Jurkat, Clone E6-1 (cell line): Measurements from ENCODE around the gene HEATR5A.

Experiments used
- DNase-seq: peaks from one replicate; pipeline ENCODE4 v3.0.0-alpha.2; 2011; ENCODE audit warnings: low read depth, low spot score
- H3K4me3 ChIP-seq: 2 replicates; pipeline ENCODE4 v1.5.1; 2011; ENCODE audit warnings: mild to moderate bottlenecking, low read length, control low read depth, moderate library complexity

Gene HEATR5A

GRCh38 chr14:31429791-31430190, 9.4 kb upstream of the HEATR5A start:
- no peak for DNase-seq

GRCh38 chr14:31428011-31428410, 7.7 kb upstream of the HEATR5A start:
- no peak overlapping the region for H3K4me3 ChIP-seq
- no peak for DNase-seq

More at GRCh38 chr14:31429791-31430190, 9.4 kb upstream of the HEATR5A start:
- H3K4me3 ChIP-seq, result no peak overlapping the region

DNA sequence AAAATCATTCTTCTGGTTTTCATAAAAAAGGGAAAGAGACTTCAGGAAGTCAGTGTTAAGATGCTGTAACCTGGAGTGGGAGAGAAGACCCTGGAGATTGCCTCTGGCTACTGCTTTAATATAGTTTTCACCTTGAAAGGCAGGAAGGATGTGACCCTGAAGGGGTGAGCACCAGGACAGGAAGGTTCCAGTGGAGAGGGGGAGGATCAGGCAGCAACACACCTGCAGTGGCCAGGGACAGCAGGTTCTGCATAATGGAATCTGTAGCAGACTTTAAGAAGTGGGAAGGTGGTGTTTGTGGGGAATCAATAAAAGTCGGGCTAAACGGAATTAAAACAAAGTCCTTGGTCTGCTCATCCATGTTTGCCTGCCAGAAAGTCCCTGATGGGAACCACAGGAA, 6.3 kb upstream of the HEATR5A start:
- no peak overlapping the region for H3K4me3 ChIP-seq
- no peak for DNase-seq

- DNase-seq, result no peak
- H3K4me3 ChIP-seq, result no peak overlapping the region
Observed at GRCh38 chr14:31425905-31426304, 5.6 kb upstream of the HEATR5A start.

DNA sequence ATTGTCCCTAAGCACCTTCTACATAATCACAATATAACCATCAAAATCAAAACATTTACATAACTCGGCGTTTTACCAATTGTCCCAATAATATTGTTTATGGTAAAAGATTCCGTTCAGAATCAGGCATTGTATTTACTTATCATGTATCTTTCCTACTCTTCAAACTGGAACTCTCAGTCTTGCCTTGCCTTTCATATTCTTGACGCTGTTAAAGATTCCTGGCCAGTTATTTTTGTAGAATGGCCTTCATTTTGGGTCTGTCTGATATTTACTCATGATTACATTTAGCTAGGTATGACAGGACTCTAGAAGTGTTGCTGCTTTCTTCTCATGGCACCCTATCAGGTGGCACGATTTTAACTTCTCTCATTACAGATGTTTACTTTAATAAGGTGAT, 850 bp upstream of the HEATR5A start:
- DNase-seq, result no peak
- peak overlapping the region; percentile 95 for H3K4me3 ChIP-seq

- no peak for DNase-seq
Observed at GRCh38 chr14:31419967-31420318, 407 bp downstream of the HEATR5A start.

DNA sequence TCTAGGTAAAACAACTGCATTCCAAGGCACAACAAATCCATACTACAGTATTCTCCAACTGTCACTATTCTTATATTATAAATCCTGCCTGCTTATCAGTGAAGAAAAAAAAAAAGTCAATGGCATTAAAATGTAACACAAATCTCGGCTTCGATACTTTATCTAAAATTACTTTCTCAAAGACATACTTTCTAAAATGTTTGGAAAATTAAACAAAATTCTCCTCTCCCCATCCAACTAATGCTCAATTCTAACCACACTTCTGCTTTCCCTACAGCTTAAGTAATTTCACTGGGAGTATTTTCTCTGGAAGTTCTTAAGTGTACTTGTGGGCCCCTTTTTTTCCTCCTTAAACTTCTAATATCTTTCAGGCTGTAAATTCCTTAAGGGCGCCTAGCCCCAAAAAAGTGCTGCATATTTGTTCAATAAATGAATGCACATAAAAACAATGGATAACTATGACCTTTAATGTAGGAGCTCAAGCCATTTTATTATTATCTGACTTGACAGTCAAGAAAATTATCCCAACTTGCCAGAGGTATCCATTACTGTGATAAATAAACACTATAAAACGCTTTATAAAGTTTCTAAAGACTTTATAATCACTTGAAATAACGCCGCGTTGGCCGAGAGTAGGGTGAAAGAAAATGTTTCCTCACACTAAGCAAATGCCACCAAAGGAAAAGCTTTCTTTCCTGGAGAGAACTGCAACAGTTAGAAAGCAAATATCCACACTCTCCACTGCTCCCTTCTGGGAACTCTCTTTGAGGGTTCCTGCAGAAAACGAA, 977 bp downstream of the HEATR5A start:
- no peak for DNase-seq
- H3K4me3 ChIP-seq, result peak overlapping the region; percentile 95

More at GRCh38 chr14:31419967-31420318, 407 bp downstream of the HEATR5A start:
- H3K4me3 ChIP-seq, result peak overlapping the region; percentile 95

- no peak for DNase-seq
- no peak overlapping the region for H3K4me3 ChIP-seq
Observed at GRCh38 chr14:31418440-31418839, 1.9 kb downstream of the HEATR5A start.

GRCh38 chr14:31414190-31414833, 6.0 kb downstream of the HEATR5A start:
- H3K4me3 ChIP-seq, result no peak overlapping the region
- no peak for DNase-seq

DNA sequence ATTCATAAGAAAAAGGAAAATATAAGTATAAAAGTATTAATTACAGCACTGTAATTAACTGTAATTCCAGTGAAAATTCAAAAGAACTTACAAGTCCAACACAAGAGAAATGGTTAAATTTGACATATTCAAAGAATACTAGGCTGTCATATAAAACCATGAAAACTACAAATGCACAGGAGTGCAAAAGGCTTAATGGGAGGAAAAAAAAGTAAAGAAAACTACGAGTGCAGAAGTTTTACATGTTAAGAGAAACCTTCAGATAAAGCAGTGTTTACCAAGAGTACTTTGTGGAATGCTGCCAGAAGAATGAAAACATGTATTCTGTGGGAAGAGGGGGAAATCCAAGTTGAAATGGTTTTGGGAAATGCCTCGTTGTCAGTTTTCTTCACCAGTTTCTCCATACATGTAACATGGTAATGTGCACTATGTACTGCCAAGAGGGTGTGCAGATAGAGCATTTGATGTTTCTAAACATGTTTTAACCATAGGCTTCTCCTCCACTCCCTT, 9.1 kb downstream of the HEATR5A start:
- no peak overlapping the region for H3K4me3 ChIP-seq
- no peak for DNase-seq

DNA sequence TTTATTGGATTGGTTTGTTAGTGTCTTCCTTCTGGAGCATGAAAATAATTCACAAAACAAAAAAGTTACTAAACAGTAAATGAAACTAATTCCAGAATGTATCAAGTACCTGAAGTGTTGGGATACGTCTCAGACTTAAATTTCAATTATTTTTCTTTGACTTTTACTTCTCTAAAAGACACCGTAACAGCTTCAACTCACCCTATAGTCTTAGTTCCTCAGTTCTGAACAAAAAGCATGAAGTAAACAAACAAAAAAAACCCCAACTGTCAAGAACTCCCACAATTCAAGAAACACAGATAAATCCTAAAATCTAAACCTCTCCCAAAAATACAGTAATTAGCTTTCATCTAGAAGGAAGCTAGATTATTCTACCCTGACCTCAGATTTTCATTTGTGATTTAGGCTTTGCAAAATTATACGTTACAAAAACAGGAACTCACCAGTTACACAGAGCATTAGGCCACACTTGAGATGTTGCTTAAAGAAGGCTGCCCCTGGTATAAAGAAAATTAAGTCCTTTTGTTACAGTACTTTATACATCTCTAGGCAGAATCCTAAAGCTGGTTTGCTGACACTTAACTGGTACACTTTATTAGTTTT, 10.2 kb downstream of the HEATR5A start:
- DNase-seq, result no peak
- H3K4me3 ChIP-seq, result no peak overlapping the region

DNA sequence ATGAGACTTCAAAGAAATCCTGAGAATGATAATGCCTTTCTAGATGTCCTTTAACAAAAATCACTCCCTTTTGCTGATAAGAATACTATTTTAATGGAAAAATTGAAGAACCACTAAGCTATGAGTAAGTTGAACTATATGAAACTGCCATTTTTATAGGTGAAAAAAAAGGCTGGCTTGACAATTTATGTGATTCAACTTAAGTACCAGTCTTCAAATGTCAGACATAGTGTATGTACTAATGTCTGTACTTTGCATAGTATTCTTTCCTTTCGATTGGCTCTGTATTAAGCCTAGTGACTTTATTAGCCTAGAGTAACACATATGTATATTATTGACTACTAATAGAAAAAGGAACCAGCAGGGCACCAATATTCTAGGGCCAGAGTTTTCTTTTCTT, 11.9 kb downstream of the HEATR5A start:
- no peak overlapping the region for H3K4me3 ChIP-seq
- DNase-seq, result no peak

DNA sequence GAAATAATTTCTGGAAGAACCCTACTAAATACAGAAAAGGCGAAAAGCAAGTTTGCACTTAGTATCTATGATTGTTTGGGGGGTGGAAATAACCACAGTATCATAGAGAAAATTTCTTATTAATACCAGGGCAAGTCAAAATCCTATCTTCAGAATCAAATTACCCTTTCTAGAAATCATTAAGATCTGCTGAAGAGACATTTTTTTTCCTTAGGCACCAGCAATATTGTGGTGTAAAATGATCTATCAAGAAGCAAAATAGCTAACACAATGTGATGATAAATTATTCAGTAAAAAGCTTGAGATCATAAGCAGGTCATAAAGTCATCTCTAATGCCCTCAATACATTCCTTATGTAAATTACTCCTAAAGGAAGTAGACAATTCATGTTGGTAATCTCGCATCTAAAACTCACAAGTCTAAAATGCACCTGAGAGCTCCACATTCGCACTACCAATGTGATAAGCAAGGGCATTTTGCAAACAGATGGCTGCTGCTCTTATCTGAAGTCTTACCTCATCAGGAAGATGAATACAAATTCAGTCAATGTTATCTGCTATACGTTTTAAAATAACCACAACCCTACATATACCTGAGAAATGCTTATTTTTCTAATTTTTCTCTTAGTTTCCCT, 14.6 kb downstream of the HEATR5A start:
- peak; percentile 11 for DNase-seq
- no peak overlapping the region for H3K4me3 ChIP-seq

GRCh38 chr14:31405106-31405505, 15.2 kb downstream of the HEATR5A start:
- H3K4me3 ChIP-seq, result no peak overlapping the region
- DNase-seq, result no peak

DNA sequence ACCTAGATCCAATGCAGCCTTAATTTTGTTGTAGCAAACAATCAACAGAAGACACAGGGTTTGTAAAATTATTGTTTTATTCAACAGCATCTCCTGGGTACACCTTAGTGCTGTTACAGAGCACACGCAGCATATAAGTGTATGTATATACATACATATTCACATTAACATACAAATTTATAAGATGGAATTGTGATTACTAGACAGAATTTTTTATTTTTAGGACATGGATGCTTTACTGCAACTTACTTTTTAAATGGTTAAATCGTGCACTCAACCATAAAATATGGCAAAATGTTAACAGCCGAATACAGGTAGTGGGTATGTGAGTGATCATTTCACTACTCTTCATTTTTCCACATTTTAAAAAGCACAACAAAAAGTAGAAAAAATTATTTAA, 16.6 kb downstream of the HEATR5A start:
- DNase-seq, result no peak
- no peak overlapping the region for H3K4me3 ChIP-seq

GRCh38 chr14:31402764-31403439, 17.4 kb downstream of the HEATR5A start:
- no peak for DNase-seq
- no peak overlapping the region for H3K4me3 ChIP-seq

GRCh38 chr14:31401369-31401932, 18.9 kb downstream of the HEATR5A start:
- DNase-seq, result no peak
- no peak overlapping the region for H3K4me3 ChIP-seq

DNA sequence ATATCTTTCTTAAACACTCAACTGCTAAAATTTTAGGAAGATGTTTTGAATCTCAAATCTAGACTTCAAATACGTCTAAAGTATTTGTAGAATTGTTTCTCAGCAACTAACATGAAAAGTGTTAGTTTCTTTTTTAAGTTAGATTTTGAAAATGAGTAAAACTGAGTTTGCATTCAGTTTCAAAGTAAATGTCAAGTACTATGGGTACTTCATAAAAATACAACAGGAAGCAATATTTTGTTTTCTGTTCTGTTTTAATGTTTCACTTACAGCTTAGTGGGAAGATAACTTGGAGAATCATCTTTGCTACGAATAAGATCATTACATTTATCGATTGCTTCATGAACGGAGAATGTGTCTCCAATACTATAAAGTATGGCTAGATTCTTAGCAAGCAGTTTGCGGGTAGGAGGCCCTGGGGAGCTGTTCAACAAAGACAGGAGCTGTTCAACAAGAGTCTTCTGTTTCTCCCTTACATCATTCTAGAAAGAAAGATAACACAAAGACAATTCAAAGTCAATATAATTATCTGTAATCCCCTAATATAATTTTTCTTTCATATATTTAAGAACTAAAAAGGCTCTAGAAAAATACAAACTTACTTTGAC, 20.2 kb downstream of the HEATR5A start:
- no peak for DNase-seq
- H3K4me3 ChIP-seq, result no peak overlapping the region
